GM19452 (cell line): ENCODE results near the gene LAIR2.

ENCODE experiments used
- ATAC-seq: cut with Tn5 transposase; IDR thresholded peaks from one replicate; pipeline ENCODE4 v1.9.1; 2021; ENCODE audit not compliant: unreplicated experiment

The LAIR2 gene, protein sequence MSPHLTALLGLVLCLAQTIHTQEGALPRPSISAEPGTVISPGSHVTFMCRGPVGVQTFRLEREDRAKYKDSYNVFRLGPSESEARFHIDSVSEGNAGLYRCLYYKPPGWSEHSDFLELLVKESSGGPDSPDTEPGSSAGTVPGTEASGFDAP

DNA sequence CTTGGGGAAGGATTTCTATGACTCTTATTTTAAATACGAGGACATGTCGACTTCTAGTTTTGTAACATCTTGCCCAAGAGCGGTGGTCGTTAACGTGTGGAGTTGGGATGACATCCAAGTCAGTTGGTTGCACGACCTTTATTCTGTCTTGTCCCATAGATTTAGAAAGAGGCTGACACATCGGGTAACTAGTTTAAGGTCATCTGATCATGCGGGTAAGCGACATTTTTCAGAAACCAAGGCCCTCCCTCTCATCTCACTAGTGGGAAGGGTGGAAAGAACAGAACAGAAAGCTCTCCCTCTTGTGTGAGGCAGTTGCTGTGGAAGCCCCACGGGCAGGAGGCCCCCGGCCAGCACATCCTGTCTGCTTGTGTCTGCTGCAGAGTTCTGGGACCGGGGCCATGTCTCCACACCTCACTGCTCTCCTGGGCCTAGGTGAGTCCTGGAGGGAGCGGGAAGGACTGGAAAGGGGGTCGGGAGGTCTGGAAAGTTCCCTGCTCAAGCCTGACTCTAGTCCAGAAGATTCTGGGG lies at the start of gene LAIR2:
TSS of gene LAIR2 (plus strand) at position 314 of the 531 bp plus-strand sequence. CDS start at position 402, 88 bp downstream.
- no peak for ATAC-seq

DNA sequence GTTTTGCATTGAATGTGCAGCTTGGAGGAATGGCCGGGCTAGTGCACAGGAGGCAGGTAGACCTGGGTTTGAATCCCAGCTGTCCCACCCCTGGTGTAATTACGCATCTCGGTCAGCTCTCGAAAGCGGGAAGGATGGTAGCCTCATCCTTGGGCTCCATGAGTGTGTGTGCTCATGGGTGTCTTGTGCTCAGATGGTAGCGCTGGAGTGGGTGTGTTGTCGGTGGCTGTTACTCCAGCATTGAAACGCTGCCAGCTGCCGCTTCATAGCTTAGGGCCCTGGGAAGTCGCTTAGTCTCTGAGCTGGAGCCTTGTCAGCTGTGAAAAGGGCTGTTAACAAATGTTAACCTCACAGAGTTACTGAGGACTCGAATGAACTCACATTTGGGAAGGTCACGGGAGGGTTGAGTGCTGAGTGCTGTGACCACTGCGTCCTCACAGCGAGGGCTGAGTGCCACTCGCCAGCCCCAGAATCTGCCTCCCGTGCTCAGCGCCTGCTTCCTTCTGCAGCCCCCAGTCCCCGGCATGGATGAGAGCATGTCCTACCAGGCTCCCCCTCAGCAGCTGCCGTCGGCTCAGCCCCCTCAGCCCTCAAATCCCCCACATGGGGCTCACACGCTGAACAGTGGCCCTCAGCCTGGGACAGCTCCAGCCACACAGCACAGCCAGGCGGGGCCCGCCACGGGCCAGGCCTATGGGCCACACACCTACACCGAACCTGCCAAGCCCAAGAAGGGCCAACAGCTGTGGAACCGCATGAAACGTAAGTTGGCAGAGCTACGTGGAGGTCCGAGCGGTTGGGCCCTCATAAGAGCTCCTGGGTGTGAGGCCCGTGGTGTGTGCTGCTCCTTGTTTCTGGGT lies 48.5 kb upstream of the LAIR2 start:
- no peak for ATAC-seq

DNA sequence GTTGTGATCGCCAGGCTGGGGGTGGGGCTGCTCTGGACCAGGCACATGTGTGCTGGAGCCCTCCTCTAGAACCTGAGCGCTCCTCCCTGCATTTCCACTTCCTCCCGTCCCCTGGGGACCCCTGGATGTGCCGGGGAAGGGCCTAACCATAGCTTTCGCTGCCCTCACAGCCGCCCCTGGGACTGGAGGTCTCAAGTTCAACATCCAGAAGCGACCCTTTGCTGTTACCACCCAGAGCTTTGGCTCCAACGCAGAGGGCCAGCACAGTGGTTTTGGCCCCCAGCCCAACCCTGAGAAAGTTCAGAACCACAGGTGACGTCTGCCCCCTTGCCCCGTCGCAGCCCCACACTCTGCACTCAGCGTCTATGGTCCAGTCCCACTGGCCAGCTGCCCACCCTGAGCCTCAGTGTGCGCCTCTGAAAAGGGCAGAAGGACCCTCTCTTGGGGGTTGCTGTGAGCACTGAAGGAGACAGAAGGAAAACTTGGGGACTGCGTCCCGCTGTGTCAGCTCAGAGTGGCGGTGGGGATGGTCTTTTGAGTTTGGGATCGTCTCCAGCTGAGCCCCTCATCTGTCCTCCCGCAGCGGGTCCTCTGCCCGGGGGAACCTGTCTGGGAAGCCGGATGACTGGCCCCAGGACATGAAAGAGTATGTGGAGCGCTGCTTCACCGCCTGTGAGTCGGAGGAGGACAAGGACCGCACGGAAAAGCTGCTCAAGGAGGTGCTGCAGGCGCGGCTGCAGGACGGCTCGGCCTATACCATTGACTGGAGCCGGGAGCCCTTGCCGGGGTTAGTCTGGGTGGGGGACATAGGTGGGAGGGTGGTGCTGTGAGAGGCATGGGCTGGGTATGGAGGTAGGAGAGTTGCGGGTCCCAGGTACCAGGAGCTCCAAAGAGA lies 47.6 kb upstream of the LAIR2 start:
- no peak for ATAC-seq

DNA sequence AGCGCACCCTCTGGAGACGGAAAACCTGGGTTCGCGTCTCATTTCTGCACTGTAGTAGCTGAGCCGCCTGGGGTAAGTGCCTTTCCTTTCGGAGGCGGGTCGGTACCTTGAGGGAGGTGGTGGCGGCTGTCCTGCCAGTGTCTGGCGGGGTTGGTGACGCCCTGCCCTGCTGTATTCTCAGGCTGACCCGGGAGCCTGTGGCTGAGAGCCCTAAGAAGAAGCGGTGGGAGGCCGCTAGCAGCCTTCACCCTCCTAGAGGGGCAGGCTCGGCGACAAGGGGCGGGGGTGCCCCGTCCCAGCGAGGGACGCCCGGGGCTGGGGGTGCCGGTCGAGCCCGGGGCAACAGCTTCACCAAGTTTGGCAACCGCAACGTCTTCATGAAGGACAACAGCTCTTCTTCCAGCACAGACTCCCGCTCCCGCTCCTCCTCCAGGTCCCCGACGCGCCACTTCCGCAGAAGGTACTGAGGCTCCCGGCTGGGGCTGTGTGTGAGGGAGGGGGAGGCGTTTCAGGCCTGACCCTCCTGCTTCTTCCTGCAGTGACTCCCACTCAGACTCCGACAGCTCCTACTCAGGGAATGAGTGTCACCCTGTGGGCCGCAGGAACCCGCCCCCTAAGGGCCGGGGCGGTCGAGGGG lies 46.7 kb upstream of the LAIR2 start:
- no peak for ATAC-seq

DNA sequence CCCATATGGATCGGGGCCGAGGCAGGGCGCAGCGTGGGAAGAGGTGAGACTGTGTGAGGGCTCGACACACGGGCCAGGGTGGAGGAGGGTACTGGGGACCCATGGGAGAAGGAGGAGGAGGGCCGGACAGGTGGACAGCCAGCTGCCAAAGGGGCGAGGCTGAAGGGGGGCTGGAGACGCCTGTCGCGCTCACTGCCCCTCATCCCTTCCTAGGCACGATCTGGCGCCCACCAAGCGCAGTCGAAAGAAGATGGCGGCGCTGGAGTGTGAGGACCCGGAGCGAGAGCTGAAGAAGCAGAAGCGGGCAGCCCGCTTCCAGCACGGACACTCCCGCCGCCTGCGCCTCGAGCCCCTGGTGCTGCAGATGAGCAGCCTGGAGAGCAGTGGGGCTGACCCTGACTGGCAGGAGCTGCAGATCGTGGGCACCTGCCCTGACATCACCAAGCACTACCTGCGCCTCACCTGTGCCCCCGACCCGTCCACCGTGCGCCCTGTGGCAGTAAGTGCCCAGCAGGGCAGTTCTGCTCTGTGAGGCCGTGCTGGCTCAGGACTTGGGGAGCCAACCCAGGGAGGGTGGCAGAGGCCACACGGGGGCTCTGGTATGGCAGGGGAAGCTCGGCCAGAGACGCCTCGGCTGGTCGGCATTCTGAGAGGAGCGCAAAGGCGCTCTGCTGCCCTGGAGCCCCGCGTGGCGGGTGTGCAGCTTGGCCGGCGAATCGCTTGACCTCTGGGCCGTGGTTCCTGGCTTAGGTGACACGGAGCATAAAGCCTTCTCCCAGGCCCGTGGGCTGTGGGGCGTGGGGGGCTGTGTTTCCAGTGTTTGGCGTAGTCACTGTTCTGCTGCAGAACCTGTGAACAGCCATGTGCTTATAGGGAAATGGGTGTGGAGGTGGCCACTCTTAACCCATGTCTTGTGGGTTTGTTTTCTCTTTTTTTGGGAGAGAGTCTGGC lies 45.9 kb upstream of the LAIR2 start:
- no peak for ATAC-seq

DNA sequence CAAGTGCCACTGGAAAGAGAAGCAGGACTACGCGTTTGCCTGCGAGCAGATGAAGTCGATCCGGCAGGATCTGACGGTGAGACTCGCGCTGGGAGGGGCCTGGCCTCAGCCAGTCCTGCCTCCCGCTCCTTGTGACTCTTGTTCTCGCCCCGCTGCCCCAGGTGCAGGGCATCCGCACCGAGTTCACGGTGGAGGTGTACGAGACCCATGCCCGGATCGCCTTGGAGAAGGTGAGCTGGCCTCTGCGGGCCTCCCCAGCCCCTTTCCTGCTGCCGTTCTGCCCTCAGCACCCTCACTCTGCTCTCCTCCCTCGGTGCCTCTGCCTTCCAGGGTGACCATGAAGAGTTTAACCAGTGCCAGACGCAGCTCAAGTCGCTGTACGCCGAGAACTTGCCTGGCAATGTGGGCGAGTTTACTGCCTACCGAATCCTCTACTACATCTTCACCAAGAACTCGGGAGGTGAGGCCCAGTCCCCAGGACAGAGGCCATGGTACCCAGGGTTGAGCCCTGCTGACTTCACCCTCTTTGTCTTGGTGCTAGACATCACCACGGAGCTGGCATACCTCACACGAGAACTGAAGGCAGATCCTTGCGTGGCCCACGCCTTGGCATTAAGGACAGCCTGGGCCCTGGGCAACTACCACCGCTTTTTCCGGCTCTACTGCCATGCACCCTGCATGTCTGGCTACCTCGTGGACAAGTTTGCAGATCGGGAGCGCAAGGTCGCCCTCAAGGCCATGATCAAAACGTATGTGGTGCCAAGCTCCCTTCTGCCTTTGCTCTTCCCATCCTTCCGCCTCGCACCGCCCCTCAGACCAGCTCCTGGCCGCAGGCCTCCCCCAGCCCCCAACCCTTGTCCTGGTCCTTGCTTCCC lies 44.6 kb upstream of the LAIR2 start:
- no peak for ATAC-seq

DNA sequence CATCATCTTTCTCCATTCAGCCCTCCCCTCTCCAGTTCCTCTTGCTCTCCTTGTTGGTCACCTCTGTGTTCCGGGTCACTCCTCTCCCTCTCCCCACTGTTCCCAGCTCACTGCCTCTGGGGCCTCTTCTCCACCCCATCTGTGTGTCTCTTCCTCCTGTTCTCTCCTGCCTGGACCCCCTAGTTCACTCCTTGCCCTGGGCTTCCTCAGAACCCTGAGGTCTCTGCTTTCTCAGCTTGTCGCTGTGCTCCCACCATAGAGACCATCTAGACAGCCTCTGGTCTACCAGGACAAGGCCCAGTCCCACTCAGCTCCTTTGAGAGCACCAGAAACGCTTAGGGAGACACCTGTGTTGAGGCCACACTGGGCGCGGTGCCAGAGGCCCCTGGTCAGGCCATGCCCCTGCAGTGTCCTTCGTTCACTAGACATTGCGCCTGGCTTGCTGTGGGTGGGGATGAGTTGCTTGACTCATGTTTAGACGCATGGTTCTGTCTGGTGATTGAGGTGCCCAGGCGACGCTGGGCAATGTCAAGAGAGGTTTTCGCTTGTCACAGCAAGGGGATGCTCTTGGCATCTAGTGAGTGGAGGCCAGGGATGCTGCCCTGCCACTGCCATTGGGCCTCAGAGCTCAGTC lies 43.9 kb upstream of the LAIR2 start:
- no peak for ATAC-seq

DNA sequence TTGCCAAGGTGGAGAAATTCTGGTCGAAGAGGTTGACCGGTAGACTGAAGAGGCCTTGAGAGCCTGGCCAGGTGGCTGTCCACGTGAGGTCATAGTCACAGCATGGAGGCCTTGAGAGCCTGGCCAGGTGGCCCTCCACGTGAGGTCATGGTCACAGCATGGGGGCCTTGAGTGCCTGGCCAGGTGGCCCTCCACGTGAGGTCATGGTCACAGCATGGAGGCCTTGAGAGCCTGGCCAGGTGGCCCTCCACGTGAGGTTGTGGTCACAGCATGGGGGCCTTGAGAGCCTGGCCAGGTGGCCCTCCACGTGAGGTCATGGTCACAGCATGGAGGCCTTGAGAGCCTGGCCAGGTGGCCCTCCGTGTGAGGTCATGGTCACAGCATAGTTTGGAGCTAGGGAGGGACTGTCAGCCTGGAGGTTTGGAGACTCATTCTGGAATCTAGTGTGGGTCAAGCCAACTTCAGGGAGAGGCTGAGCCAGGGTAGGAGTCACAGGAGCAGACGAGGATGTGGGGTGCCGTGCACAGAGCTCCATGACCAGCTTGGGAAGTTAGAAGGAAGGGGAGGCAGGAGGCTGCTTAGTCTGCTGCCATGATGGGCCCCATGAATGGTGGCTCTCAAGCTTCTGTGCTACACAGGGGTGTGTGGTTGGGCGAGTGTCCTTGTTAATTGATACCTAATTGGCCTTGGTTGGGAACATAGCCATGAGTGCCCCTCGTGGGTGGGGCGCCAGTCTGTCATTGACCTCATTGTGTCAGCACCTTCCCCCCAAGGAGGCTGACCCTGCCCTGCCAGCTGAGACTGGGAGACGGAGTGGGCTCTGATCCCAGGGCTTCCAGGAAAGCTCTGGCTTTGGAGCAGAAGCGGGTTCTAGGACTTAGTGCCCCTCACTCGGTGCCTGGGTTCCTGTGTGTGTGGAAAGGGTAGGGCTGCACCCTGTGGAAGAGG lies 43.1 kb upstream of the LAIR2 start:
- no peak for ATAC-seq

DNA sequence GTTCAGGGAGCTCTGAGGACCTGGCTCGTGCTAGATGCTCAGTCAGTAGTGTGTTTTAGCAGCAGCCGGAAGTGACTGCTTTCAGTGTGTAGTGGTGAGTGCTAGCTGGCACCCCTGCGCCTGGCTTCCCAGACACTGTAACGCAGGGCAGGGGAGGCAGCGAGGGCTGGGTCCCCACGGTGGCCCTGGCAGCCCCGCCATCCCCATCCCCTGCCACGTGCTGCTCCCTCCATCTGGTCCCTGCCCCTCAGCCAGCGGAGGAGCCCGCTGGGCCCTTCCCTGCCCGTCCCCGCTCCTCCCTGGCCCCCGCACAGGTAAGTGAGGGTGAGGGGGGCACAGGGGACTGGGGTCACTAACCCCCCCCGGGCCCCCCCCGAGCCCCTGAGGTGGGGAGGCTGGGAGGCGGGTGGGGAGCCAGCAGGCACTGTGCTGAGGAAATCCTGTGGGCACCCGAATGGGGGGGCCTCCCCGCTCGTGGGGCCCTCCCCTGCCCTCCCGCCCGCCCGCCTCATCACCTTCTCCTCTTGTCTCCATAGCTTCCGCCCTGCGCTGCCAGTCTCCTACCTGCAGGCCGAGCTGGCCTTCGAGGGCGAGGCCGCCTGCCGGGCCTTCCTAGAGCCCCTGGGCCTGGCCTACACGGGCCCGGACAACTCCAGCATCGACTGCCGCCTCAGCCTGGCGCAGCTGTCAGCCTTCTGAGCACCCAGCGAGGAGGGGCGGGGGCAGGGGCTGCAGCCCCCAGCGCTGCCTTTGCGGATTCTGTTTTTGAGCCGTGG lies 42.2 kb upstream of the LAIR2 start:
- ATAC-seq, result no peak

DNA sequence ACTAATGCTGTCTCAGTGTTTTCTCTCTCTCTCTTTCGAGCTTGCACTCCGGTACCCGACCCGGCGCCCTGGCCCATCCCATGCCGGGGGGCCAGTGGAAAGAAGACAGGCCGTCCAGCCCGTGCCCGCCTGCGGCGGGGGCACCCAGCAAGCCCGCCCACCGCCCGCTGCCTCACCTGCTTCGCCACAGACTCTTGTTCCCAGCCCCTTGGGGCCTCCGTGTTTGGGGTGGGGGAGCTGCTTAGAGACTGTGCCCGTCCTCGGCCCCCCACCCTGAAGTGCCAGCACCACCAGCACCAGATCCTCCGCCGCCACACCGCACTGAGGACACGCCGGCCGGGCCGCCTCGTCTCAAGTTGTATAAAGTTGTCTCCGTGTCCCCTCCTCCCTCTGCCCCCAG lies 41.4 kb upstream of the LAIR2 start:
- no peak for ATAC-seq

DNA sequence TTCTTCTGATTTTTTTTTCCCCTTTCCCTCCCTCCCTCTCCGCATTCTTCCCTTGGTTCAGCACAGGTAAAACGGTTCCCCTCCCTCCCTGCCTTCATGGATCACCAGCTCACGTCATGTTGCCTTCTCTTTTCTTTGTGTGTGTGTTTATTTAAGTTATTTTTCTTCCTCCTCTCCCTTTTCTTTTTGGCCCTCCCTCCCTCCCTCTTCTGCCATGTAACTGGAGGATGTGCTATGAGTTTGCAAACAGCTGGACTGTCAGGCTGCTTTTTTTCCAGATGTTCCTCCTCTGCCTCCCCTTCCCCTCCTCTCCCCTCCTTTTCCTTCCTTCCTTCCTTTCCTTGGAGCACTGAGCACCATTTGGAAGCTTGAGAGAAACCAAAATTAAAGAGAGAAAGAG lies 41.0 kb upstream of the LAIR2 start:
- no peak for ATAC-seq

DNA sequence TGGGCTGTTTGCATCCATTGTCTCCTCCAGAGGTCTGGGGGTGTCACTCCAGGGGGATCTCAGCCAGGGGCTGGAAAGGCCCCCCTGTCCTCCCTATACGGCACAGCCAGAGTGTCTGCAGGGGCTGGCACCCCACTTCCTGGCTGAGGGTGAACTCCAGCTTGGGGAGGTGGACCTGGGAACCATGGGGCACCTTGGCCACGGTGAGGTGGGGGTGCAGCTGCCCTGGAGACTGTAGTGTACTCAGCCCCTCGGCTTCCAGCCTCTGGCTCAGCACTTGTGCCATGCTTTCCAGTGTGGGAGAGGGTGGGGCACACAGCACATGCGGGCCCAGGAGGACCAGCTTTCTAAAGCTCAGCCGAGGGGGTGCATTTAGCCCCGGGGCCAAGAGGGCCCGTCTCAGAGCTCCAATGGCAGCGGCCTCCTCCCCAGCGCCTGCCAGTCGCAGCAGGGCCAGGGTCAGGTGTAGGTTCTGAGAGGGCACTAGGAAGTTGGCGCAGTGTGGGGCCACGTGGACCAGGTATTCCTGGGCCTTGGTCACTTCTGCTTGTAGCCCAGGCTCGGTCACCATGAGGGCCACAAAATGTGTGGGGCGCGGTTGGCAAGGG lies 40.5 kb upstream of the LAIR2 start:
- no peak for ATAC-seq

DNA sequence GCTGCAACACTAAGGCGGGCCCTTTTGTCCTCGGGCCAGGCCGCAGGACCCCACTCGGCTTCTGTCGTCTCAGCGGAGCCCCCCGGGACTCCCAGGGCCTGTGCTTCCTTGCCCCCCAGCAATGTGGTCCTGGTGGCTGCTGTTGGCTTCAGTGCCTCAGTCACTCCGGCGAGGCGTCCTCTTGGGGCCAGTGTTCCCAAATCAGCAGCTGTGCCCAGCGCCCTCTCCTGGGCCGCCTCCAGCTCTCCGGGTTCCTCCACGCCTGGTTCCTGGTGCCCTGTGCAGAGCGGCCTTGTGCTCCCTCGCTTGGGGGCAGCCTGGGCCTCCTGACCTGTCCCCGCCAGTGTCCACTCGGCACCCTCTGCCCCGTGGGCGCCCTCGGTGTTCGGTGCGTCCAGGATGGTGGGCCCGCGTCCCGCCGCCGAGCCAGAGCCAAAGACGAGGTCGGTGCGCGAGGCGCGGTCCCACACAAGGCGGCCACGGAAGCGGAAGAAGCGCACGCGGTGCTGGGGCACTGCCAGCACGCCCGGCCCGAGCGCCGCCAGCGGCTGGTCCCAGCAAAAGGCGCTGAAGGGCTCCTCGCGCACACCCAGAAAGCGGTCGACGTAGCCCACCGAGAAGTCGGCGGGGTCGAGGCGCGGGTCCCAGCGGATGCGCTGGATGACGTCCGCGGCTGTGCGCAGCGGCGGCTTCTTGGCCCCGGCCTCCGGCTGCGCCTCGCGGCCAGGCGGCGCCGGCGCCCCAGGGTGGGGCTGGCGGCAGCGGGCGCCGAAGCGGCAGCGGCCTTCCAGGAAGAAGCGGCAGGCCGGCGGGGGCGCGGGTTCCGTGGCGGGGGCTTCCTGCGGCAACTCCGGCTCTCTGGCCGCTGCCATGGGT lies 39.7 kb upstream of the LAIR2 start:
- ATAC-seq, result peak; percentile 21

DNA sequence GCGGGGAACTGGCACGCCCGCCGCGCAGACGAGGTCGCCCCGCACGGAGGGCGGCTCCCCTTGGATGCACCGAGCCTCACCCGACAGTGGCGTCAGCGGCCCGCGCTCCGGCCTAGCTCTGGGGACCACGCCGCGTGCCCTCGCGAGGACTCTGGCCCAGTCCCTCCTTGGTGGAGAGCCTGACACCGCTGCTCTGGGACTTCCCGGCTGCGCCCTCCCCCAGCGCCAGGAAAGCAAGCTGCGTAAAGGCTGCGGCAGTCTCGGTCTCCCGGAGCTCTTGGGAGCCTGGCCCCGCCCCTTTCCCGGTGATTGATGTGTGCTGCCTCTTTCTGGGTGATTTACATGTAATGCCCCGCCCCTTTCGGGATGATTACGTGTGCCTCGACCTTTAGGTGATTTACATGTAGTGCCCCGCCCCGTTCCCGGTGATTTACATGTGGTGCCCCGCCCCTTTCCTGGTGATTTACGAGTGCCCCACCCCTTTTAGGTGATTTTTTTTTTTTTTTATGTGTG lies 39.0 kb upstream of the LAIR2 start, which contains the start of gene LENG9:
TSS of gene LENG9 (minus strand) at position 248 of the 513 bp plus-strand sequence. CDS start 252 bp downstream, outside the sequence.
- ATAC-seq, result peak; percentile 56
